A549 (cell line): ENCODE results near the gene PMIS2. TPM values are rescaled to one million over a fixed set of nuclear protein-coding genes. Genes with fewer than 3 reads are reported as not detected.

Source experiments
- ATAC-seq, 2 experiments: fragments of 200-7000 bp in 1 of 2; fragments of >200 bp in 1 of 2; cut with Nextera tagmentation in 1 of 2; cut with Tn5 transposase in 1 of 2; 3 replicates each; pipeline versions ENCODE4 v1.8.0 to v1.9.1; 2018 to 2020; ENCODE audit warnings: mild to moderate bottlenecking in 1 of 2, moderate library complexity in 1 of 2
- CTCF ChIA-PET: fragments of 300-600 bp; sonication (Branson Sonifier 250); formaldehyde crosslinking; extraction: SDS; loops from one replicate; lab custom pipeline; 2021; ENCODE audit warnings: antibody characterized with exemption, inconsistent platforms; lab: Yijun Ruan, JAX
- POLR2A ChIA-PET: fragments of 350-600 bp; formaldehyde crosslinking; extraction: SDS; loops from one replicate; lab custom pipeline; 2021; ENCODE audit warnings: antibody characterized with exemption, inconsistent platforms; lab: Yijun Ruan, JAX
- DNase-seq, 2 experiments: peaks; one replicate each; pipeline versions ENCODE4 v3.0.0 to v3.0.0-alpha.2; 2011 to 2016; ENCODE audit warnings: low read depth in 1 of 2, low spot score in 1 of 2
- FAIRE-seq: peaks from 2 replicates; lab custom pipeline; 2011; peaks lifted over from hg19 to GRCh38; lab: Jason Lieb, UNC
- H3K27ac ChIP-seq, 2 experiments: fragments of >200 bp; sonication (Bioruptor Twin); formaldehyde crosslinking; 3 replicates each; pipeline ENCODE4 v1.5.1; 2016 to 2017
- H3K4me1 ChIP-seq: fragments of >200 bp; sonication (Bioruptor Twin); formaldehyde crosslinking; 3 replicates; pipeline ENCODE4 v1.6.1; 2016
- H3K4me2 ChIP-seq: fragments of >200 bp; sonication (Bioruptor Twin); formaldehyde crosslinking; 3 replicates; pipeline ENCODE4 v1.6.1; 2016
- H3K4me3 ChIP-seq: fragments of >200 bp; sonication (Bioruptor Twin); formaldehyde crosslinking; 3 replicates; pipeline ENCODE4 v1.5.1; 2016
- H3K9me3 ChIP-seq: fragments of >200 bp; sonication (Bioruptor Twin); formaldehyde crosslinking; 3 replicates; pipeline ENCODE4 v1.6.1; 2016
- BHLHE40 ChIP-seq: IDR thresholded peaks from 2 replicates; pipeline ENCODE4 v1.6.1; 2012; ENCODE audit warnings: low read depth, low read length, inconsistent platforms
- CEBPB ChIP-seq, 2 experiments: fragments of >200 bp in 1 of 2; sonication (Bioruptor Twin) in 1 of 2; formaldehyde crosslinking in 1 of 2; IDR thresholded peaks; 2 replicates each; pipeline ENCODE4 v1.6.1; 2012 to 2016
- CHD2 ChIP-seq: fragments of 150-350 bp; IDR thresholded peaks from 2 replicates; pipeline ENCODE4 v1.6.1; 2014; ENCODE audit warnings: low read length; ENCODE audit not compliant: partially characterized antibody
- CHD4 ChIP-seq: fragments of 200-600 bp; sonication (generic); IDR thresholded peaks from 2 replicates; pipeline ENCODE4 v1.6.1; 2016; ENCODE audit warnings: antibody characterized with exemption, mild to moderate bottlenecking, borderline replicate concordance
- FOSB ChIP-seq: fragments of 250-450 bp; sonication (Bioruptor Pico); IDR thresholded peaks from 2 replicates; pipeline ENCODE4 v1.5.0; 2020; ENCODE audit warnings: mild to moderate bottlenecking, moderate library complexity
- FOSL2 ChIP-seq, 2 experiments: fragments of 450-650 bp in 1 of 2; fragments of >200 bp in 1 of 2; sonication (Bioruptor Twin) in 1 of 2; formaldehyde crosslinking; IDR thresholded peaks; 2 replicates each; pipeline versions ENCODE4 v1.5.0 to v1.6.1; 2016 to 2020; ENCODE audit warnings: mild to moderate bottlenecking in 1 of 2, moderate library complexity in 1 of 2
- HDAC2 ChIP-seq: fragments of 200-600 bp; sonication (generic); IDR thresholded peaks from 2 replicates; pipeline ENCODE4 v1.6.1; 2016
- HOXA7 ChIP-seq: fragments of 250-450 bp; sonication (Bioruptor Pico); IDR thresholded peaks from 2 replicates; pipeline ENCODE4 v1.5.0; 2020; ENCODE audit warnings: mild to moderate bottlenecking, moderate library complexity
- JUN ChIP-seq, 2 experiments: fragments of >200 bp; sonication (Bioruptor Twin); formaldehyde crosslinking; IDR thresholded peaks; 2 replicates in 1 of 2; 3 replicates in 1 of 2; pipeline ENCODE4 v1.6.1; 2016 to 2017
- JUNB ChIP-seq: fragments of >200 bp; sonication (Bioruptor Twin); formaldehyde crosslinking; IDR thresholded peaks from 2 replicates; pipeline ENCODE4 v1.6.1; 2016
- KDM5A ChIP-seq: fragments of 200-600 bp; sonication (generic); IDR thresholded peaks from 2 replicates; pipeline ENCODE4 v1.6.1; 2016; ENCODE audit warnings: antibody characterized with exemption, mild to moderate bottlenecking
- MAFK ChIP-seq: fragments of 450-650 bp; IDR thresholded peaks from 2 replicates; pipeline ENCODE4 v1.6.1; 2014; ENCODE audit not compliant: partially characterized antibody
- MYC ChIP-seq: IDR thresholded peaks from 2 replicates; pipeline ENCODE4 v1.6.1; 2012; ENCODE audit warnings: mild to moderate bottlenecking, inconsistent platforms, low read length, improper control_type of control experiment, borderline replicate concordance
- NPAS2 ChIP-seq: fragments of 250-450 bp; sonication (Bioruptor Pico); IDR thresholded peaks from 2 replicates; pipeline ENCODE4 v1.8.0; 2022; ENCODE audit warnings: mild to moderate bottlenecking, moderate library complexity, borderline replicate concordance
- NR3C1 ChIP-seq: fragments of >200 bp; sonication (Bioruptor Twin); formaldehyde crosslinking; IDR thresholded peaks from 3 replicates; pipeline ENCODE4 v1.6.1; 2017
- PBX3 ChIP-seq: IDR thresholded peaks from 2 replicates; pipeline ENCODE4 v1.6.1; 2012
- POLR2AphosphoS2 ChIP-seq: conservative IDR thresholded peaks from 2 replicates; pipeline ENCODE4 v1.6.1; 2012; ENCODE audit warnings: low read length, improper control_type of control experiment, inconsistent platforms
- RARB ChIP-seq: fragments of 250-450 bp; sonication (Bioruptor Pico); IDR thresholded peaks from 2 replicates; pipeline ENCODE4 v1.8.0; 2021; ENCODE audit warnings: mild to moderate bottlenecking, moderate library complexity
- RFX5 ChIP-seq: fragments of 450-650 bp; IDR thresholded peaks from 2 replicates; pipeline ENCODE4 v1.7.1; 2014; ENCODE audit warnings: antibody characterized with exemption, mild to moderate bottlenecking, moderate library complexity
- RNF2 ChIP-seq: fragments of 200-600 bp; sonication (generic); IDR thresholded peaks from 2 replicates; pipeline ENCODE4 v1.6.1; 2016; ENCODE audit warnings: low read depth, mild to moderate bottlenecking, antibody characterized with exemption, moderate library complexity, borderline replicate concordance
- SMC3 ChIP-seq: fragments of >200 bp; sonication (Bioruptor Twin); formaldehyde crosslinking; IDR thresholded peaks from 3 replicates; pipeline ENCODE4 v1.6.1; 2018; ENCODE audit warnings: inconsistent platforms
- TFCP2L1 ChIP-seq: fragments of 250-450 bp; sonication (Bioruptor Pico); IDR thresholded peaks from 2 replicates; pipeline ENCODE4 v1.5.0; 2021; ENCODE audit warnings: mild to moderate bottlenecking
- USF2 ChIP-seq: fragments of 450-650 bp; IDR thresholded peaks from 2 replicates; pipeline ENCODE4 v1.6.1; 2014; ENCODE audit warnings: antibody characterized with exemption
- ZFP36 ChIP-seq: fragments of 450-650 bp; IDR thresholded peaks from 2 replicates; pipeline ENCODE4 v1.6.1; 2014; ENCODE audit warnings: borderline replicate concordance; ENCODE audit not compliant: partially characterized antibody
- ZSCAN20 ChIP-seq: fragments of 250-450 bp; sonication (Bioruptor Pico); IDR thresholded peaks from 2 replicates; pipeline ENCODE4 v1.8.0; 2022; ENCODE audit warnings: mild to moderate bottlenecking, moderate library complexity
- WGBS: methylation state at CpG from one replicate; pipeline ENCODE4 v1.1.6; 2017; ENCODE audit errors: missing lambda C conversion rate; 5-methylcytosine and 5-hydroxymethylcytosine counted together
- polyA plus RNA-seq, 4 experiments: library from polyadenylated mRNA; depleted of rRNA in 3 of 4; stranded (reverse); fragments of >200 nt; fragmentation: RNase III in 1 of 4; extraction: RNeasy Plus Mini Kit Qiagen cat#74134 plus additional on column Dnase treatment in 1 of 4; gene quantifications; 2 replicates in 3 of 4; 3 replicates in 1 of 4; pipeline ENCODE4 v1.2.3, GENCODE V29; 2011 to 2017

PMIS2 gene
- polyA plus RNA-seq, 2 of the 4 experiments (the other 2 are of a cell fraction), result not detected

- ChIA-PET CTCF (interaction anchor here (0.6 to 5.4 kb wide), 9 partner anchors 8 to 130 kb away, joined by 3 to 37 read pairs (median 3); no protein-coding TSS in a partner anchor), POLR2A (no interaction called here)
- H3K4me2 ChIP-seq, result no peak overlapping the region
- 43% methylated on average over 12 of the region's 12 CpGs for WGBS
- TF ChIP-seq RNF2, result no peak
- TF ChIP-seq KDM5A, result no peak
- TF ChIP-seq FOSB, result no peak
- no peak for TF ChIP-seq MYC
- TF ChIP-seq CHD2, result no peak
- TF ChIP-seq NR3C1, result no peak
- no peak for TF ChIP-seq ZSCAN20 (CRISPR knock-in tag)
- no peak for TF ChIP-seq USF2
- no peak for TF ChIP-seq NPAS2
- no peak for TF ChIP-seq CEBPB (IDR thresholded peaks at IDR 0.05)
- no peak for TF ChIP-seq RFX5
- no peak for TF ChIP-seq HDAC2
- H3K9me3 ChIP-seq, result no peaks in the 10 kb centered on the region
- H3K4me3 ChIP-seq, result no peak overlapping the region
- H3K4me1 ChIP-seq, result no peaks in the 10 kb centered on the region
- DNase-seq (peak in 1 of 2 experiments; percentile 13), FAIRE-seq (peak; percentile 67), ATAC-seq (peak; percentile 2 to 7; a peak in 3 of 6 replicates)
- no peak overlapping the region for H3K27ac ChIP-seq
Measured at GRCh38 chr19:35565016-35565856, 20.7 kb upstream of the PMIS2 start.

GRCh38 chr19:35566738-35567137, 19.2 kb upstream of the PMIS2 start:
- no peaks in the 10 kb centered on the region for H3K9me3 ChIP-seq
- no peak for TF ChIP-seq JUN (IDR thresholded peaks at IDR 0.05)
- peak; percentile 32 to 62; a peak in 3 of 4 replicates for TF ChIP-seq CEBPB (IDR thresholded peaks at IDR 0.05)
- no peak overlapping the region for H3K27ac ChIP-seq
- CTCF ChIA-PET, result interaction anchor here (1.0 to 5.4 kb wide), 2 partner anchors 18 to 109 kb away, joined by 3 to 37 read pairs; no protein-coding TSS in a partner anchor
- H3K4me1 ChIP-seq, result no peaks in the 10 kb centered on the region
- no peak overlapping the region for H3K4me3 ChIP-seq
- DNase-seq (no peak), ATAC-seq (no peak), FAIRE-seq (peak; percentile 61)
- no peak overlapping the region for H3K4me2 ChIP-seq
- 51% methylated on average over 7 of the region's 7 CpGs for WGBS
- POLR2A ChIA-PET, result interaction anchor here (0.6 kb wide), 1 partner anchor 20 kb away, joined by 3 read pairs; no protein-coding TSS in a partner anchor

GRCh38 chr19:35569281-35569781, 16.6 kb upstream of the PMIS2 start:
- Histone ChIP-seq H3K4me1 (no peaks in the 10 kb centered on the region), H3K27ac (no peak overlapping the region), H3K4me2 (no peak overlapping the region), H3K4me3 (no peak overlapping the region), H3K9me3 (peaks cover 11% of the 10 kb centered on the region; the same call in 2 of the 3 replicates)
- no peak for FAIRE-seq
- ChIA-PET POLR2A (no interaction called here), CTCF (interaction anchor here (1.4 to 2.3 kb wide), 3 partner anchors 11 to 21 kb away, joined by 4 to 10 read pairs (median 5); no protein-coding TSS in a partner anchor)
- DNase-seq, result no peak
- no peak for TF ChIP-seq JUNB
- no peak for TF ChIP-seq PBX3
- no peak for TF ChIP-seq FOSL2 (IDR thresholded peaks at IDR 0.05)
- TF ChIP-seq FOSL2 (CRISPR knock-in tag; IDR thresholded peaks at IDR 0.05), result no peak
- no peak for TF ChIP-seq BHLHE40
- no peak for TF ChIP-seq ZFP36
- no peak for TF ChIP-seq TFCP2L1
- TF ChIP-seq MAFK, result no peak
- no peak for TF ChIP-seq RARB (CRISPR knock-in tag)
- no peak for TF ChIP-seq HOXA7 (CRISPR knock-in tag)
- TF ChIP-seq MYC, result no peak
- no peak for TF ChIP-seq POLR2AphosphoS2
- no peak for TF ChIP-seq SMC3
- no peak for TF ChIP-seq CHD4
- no peak for TF ChIP-seq KDM5A
- WGBS, result 26% methylated on average over 5 of the region's 5 CpGs
- ATAC-seq, result no peak
